H1 (cell line): ENCODE data around the gene CFAP97. TPM values are rescaled to one million over a fixed set of nuclear protein-coding genes. Genes with fewer than 3 reads are reported as not detected.
A peak's percentile ranks its signal among the peaks of the same experiment; 100 is the strongest.

ENCODE experiments used
- CTCF ChIA-PET: fragments of 300-600 bp; sonication (Branson Sonifier 250); formaldehyde crosslinking; loops from one replicate; lab custom pipeline; 2021; ENCODE audit not compliant: partially characterized antibody; lab: Charles Lee
- POLR2A ChIA-PET: fragments of 300-600 bp; sonication (Branson Sonifier 250); formaldehyde crosslinking; loops from one replicate; lab custom pipeline; 2021; ENCODE audit warnings: inconsistent platforms; ENCODE audit not compliant: partially characterized antibody; lab: Charles Lee
- DNase-seq, 2 experiments: peaks; one replicate each; pipeline versions ENCODE4 v3.0.0 to v3.0.0-alpha.2; 2010 to 2022; ENCODE audit warnings: low spot score in 2 of 2, low read depth in 1 of 2, mixed read lengths in 1 of 2
- FAIRE-seq: peaks from 2 replicates; lab custom pipeline; 2011; peaks lifted over from hg19 to GRCh38; lab: Jason Lieb, UNC
- H2AFZ ChIP-seq: 2 replicates; pipeline ENCODE4 v1.8.1; 2012; ENCODE audit warnings: low read length, inconsistent platforms
- H2AK5ac ChIP-seq: 2 replicates; pipeline ENCODE4 v1.6.1; 2013; ENCODE audit warnings: low read depth, low read length
- H2BK120ac ChIP-seq: replicated peaks from 2 replicates; pipeline ENCODE3; 2013; ENCODE audit warnings: low read depth, low read length, inconsistent platforms
- H2BK12ac ChIP-seq: 2 replicates; pipeline ENCODE4 v1.6.1; 2013; ENCODE audit warnings: low read depth, low read length
- H2BK15ac ChIP-seq: 2 replicates; pipeline ENCODE4 v1.6.1; 2013; ENCODE audit warnings: low read length
- H2BK20ac ChIP-seq: 2 replicates; pipeline ENCODE4 v1.6.1; 2013; ENCODE audit warnings: low read length
- H2BK5ac ChIP-seq: 2 replicates; pipeline ENCODE4 v1.6.1; 2013; ENCODE audit warnings: low read depth, low read length
- H3K14ac ChIP-seq: 2 replicates; pipeline ENCODE4 v1.6.1; 2013; ENCODE audit warnings: inconsistent platforms; ENCODE audit not compliant: insufficient read length
- H3K18ac ChIP-seq: 2 replicates; pipeline ENCODE4 v1.6.1; 2013; ENCODE audit warnings: low read length; ENCODE audit errors: extremely low read depth
- H3K23ac ChIP-seq: 2 replicates; pipeline ENCODE4 v1.6.1; 2013; ENCODE audit warnings: inconsistent platforms; ENCODE audit not compliant: insufficient read length
- H3K23me2 ChIP-seq: 2 replicates; pipeline ENCODE4 v1.6.1; 2013; ENCODE audit warnings: low read depth, low read length
- H3K27ac ChIP-seq: 2 replicates; pipeline ENCODE4 v1.6.1; 2011; ENCODE audit warnings: low read depth, low read length, inconsistent platforms
- H3K27me3 ChIP-seq, 4 experiments: replicated peaks in 1 of 4; 1 replicate in 1 of 4; 2 replicates in 3 of 4; pipeline versions ENCODE4 v1.6.1 to v1.8.1; 2011 to 2013; ENCODE audit warnings: low read length in 3 of 4, mild to moderate bottlenecking in 3 of 4, inconsistent platforms in 2 of 4, mixed read lengths in 2 of 4, moderate library complexity in 1 of 4; ENCODE audit not compliant: control insufficient read depth in 3 of 4, insufficient read depth in 3 of 4; ENCODE audit errors: extremely low read depth in 1 of 4
- H3K36me3 ChIP-seq, 4 experiments: 2 replicates each; pipeline versions ENCODE4 v1.6.1 to v1.8.1; 2011 to 2013; ENCODE audit warnings: mild to moderate bottlenecking in 4 of 4, low read length in 3 of 4, moderate library complexity in 2 of 4, control low read depth in 1 of 4, inconsistent platforms in 1 of 4; ENCODE audit not compliant: insufficient read depth in 4 of 4, control insufficient read depth in 2 of 4
- H3K4ac ChIP-seq: replicated peaks from 2 replicates; pipeline ENCODE3; 2013; ENCODE audit warnings: low read length, low read depth, mixed read lengths, inconsistent platforms; ENCODE audit not compliant: insufficient read length
- H3K4me1 ChIP-seq, 4 experiments: replicated peaks in 1 of 4; 1 replicate in 1 of 4; 2 replicates in 3 of 4; pipeline versions ENCODE4 v1.6.1 to v1.8.1; 2011 to 2013; ENCODE audit warnings: low read length in 3 of 4, inconsistent platforms in 2 of 4, mixed read lengths in 1 of 4; ENCODE audit not compliant: insufficient read depth in 4 of 4, control insufficient read depth in 3 of 4
- H3K4me2 ChIP-seq, 2 experiments: 2 replicates each; pipeline versions ENCODE4 v1.6.1 to v1.8.1; 2011 to 2013; ENCODE audit warnings: low read depth in 2 of 2, low read length in 2 of 2, control low read depth in 1 of 2, inconsistent platforms in 1 of 2, mild to moderate bottlenecking in 1 of 2; ENCODE audit not compliant: insufficient read depth in 1 of 2
- H3K4me3 ChIP-seq, 4 experiments: fragments of 200-600, 300-600 bp in 1 of 4; sonication (generic), shearing (Covaris generic), sonication (Bioruptor Twin) in 1 of 4; 2 replicates each; pipeline versions ENCODE4 v1.5.1 to v1.8.1; 2011 to 2016; ENCODE audit warnings: low read length in 4 of 4, low read depth in 3 of 4, control low read depth in 2 of 4, inconsistent platforms in 2 of 4, mild to moderate bottlenecking in 2 of 4, mixed read lengths in 1 of 4, moderate library complexity in 1 of 4; ENCODE audit not compliant: insufficient read depth in 2 of 4; ENCODE audit errors: extremely low read depth in 1 of 4
- H3K56ac ChIP-seq: replicated peaks from 2 replicates; pipeline ENCODE3; 2013; ENCODE audit warnings: low read depth, mild to moderate bottlenecking, mixed read lengths, low read length, inconsistent platforms; ENCODE audit not compliant: insufficient read length
- H3K79me1 ChIP-seq: 2 replicates; pipeline ENCODE4 v1.6.1; 2013; ENCODE audit warnings: low read depth, low read length, control low read depth
- H3K79me2 ChIP-seq, 2 experiments: 2 replicates each; pipeline versions ENCODE4 v1.6.1 to v1.8.1; 2012 to 2013; ENCODE audit warnings: low read length in 2 of 2, mild to moderate bottlenecking in 2 of 2, inconsistent platforms in 1 of 2; ENCODE audit not compliant: insufficient read depth in 2 of 2, control insufficient read depth in 1 of 2
- H3K9ac ChIP-seq, 4 experiments: replicated peaks in 1 of 4; 1 replicate in 1 of 4; 2 replicates in 3 of 4; pipeline versions ENCODE4 v1.6.1 to v1.8.1; 2011 to 2013; ENCODE audit warnings: low read depth in 3 of 4, low read length in 3 of 4, control low read depth in 2 of 4, mild to moderate bottlenecking in 2 of 4, moderate library complexity in 2 of 4, inconsistent platforms in 1 of 4; ENCODE audit errors: extremely low read depth in 1 of 4
- H3K9me3 ChIP-seq, 2 experiments: 2 replicates each; pipeline versions ENCODE4 v1.6.1 to v1.8.1; 2012 to 2013; ENCODE audit warnings: mild to moderate bottlenecking in 2 of 2, moderate library complexity in 2 of 2, control low read depth in 1 of 2, inconsistent platforms in 1 of 2, low read depth in 1 of 2, low read length in 1 of 2, mixed read lengths in 1 of 2; ENCODE audit not compliant: insufficient read depth in 2 of 2
- H4K20me1 ChIP-seq, 2 experiments: replicated peaks in 1 of 2; 2 replicates each; pipeline versions ENCODE3 to v1.8.1; 2011 to 2013; ENCODE audit warnings: inconsistent platforms in 2 of 2, low read length in 2 of 2, mild to moderate bottlenecking in 1 of 2; ENCODE audit not compliant: insufficient read depth in 2 of 2, control insufficient read depth in 1 of 2
- H4K5ac ChIP-seq: 2 replicates; pipeline ENCODE4 v1.6.1; 2013; ENCODE audit warnings: low read length, low read depth, mixed read lengths, inconsistent platforms; ENCODE audit not compliant: insufficient read length
- H4K8ac ChIP-seq: 2 replicates; pipeline ENCODE4 v1.8.0; 2013; ENCODE audit warnings: mild to moderate bottlenecking, moderate library complexity, low read length, inconsistent platforms; ENCODE audit not compliant: insufficient read depth; ENCODE audit errors: extremely low read depth
- H4K91ac ChIP-seq: replicated peaks from 2 replicates; pipeline ENCODE3; 2013; ENCODE audit warnings: low read length, mixed read lengths, inconsistent platforms; ENCODE audit not compliant: insufficient read length
- BRCA1 ChIP-seq: IDR thresholded peaks from 2 replicates; pipeline ENCODE4 v1.6.1; 2012; ENCODE audit warnings: low read depth, low read length, improper control_type of control experiment
- CBX8 ChIP-seq: fragments of 300-800, 300-1000 bp; sonication (generic); IDR thresholded peaks from 2 replicates; pipeline ENCODE4 v1.7.1; 2016; ENCODE audit warnings: low read depth, low read length, borderline replicate concordance
- CTBP2 ChIP-seq: IDR thresholded peaks from 2 replicates; pipeline ENCODE4 v1.7.0; 2011; ENCODE audit warnings: borderline replicate concordance, mild to moderate bottlenecking, moderate library complexity, mixed read lengths, low read length; ENCODE audit not compliant: insufficient read depth, insufficient read length
- GTF2F1 ChIP-seq: IDR thresholded peaks from 2 replicates; pipeline ENCODE4 v1.6.1; 2012; ENCODE audit warnings: low read depth, low read length, improper control_type of control experiment, borderline replicate concordance
- HDAC2 ChIP-seq, 2 experiments: fragments of 300-600 bp in 1 of 2; sonication (generic) in 1 of 2; IDR thresholded peaks; 2 replicates each; pipeline ENCODE4 v1.6.1; 2011 to 2012; ENCODE audit warnings: low read depth in 2 of 2, low read length in 2 of 2, mild to moderate bottlenecking in 2 of 2, moderate library complexity in 2 of 2, borderline replicate concordance in 1 of 2, inconsistent platforms in 1 of 2
- MAFK ChIP-seq: IDR thresholded peaks from 2 replicates; pipeline ENCODE4 v1.6.1; 2012; ENCODE audit warnings: low read depth, mild to moderate bottlenecking, improper control_type of control experiment, low read length
- NANOG ChIP-seq: IDR thresholded peaks from 2 replicates; pipeline ENCODE4 v1.6.1; 2011; ENCODE audit warnings: low read length, low read depth, mild to moderate bottlenecking, inconsistent platforms; ENCODE audit not compliant: insufficient read depth, poor library complexity, severe bottlenecking
- POLR2A ChIP-seq, 2 experiments: IDR thresholded peaks; 1 replicate in 1 of 2; 2 replicates in 1 of 2; pipeline ENCODE4 v1.6.1; 2011; ENCODE audit warnings: low read depth in 2 of 2, low read length in 2 of 2, mild to moderate bottlenecking in 2 of 2; ENCODE audit errors: control extremely low read depth in 1 of 2
- RFX5 ChIP-seq: IDR thresholded peaks from 2 replicates; pipeline ENCODE4 v1.6.1; 2011; ENCODE audit warnings: low read depth, low read length, improper control_type of control experiment, borderline replicate concordance
- SIX5 ChIP-seq: IDR thresholded peaks from 2 replicates; pipeline ENCODE4 v1.6.1; 2011; ENCODE audit warnings: mild to moderate bottlenecking, low read depth, low read length
- WGBS, 2 experiments: shearing (Covaris generic) in 1 of 2; methylation state at CpG; one replicate each; pipeline versions ENCODE4 v1.1.6 to v1.1.7; 2013 to 2015; ENCODE audit warnings: low lambda C conversion rate in 2 of 2, mixed read lengths in 2 of 2, inconsistent platforms in 1 of 2, low coverage in 1 of 2, missing lambda C conversion rate in 1 of 2; ENCODE audit not compliant: insufficient replicate concordance in 2 of 2, insufficient coverage in 1 of 2, insufficient read length in 1 of 2; ENCODE audit errors: extremely low coverage in 1 of 2, missing lambda C conversion rate in 1 of 2; 5-methylcytosine and 5-hydroxymethylcytosine counted together
- polyA plus RNA-seq, 7 experiments: library from polyadenylated mRNA; depleted of rRNA in 3 of 7; stranded (reverse) in 5 of 7; unstranded in 2 of 7; fragments of >200 nt in 5 of 7; fragments of 200-250 nt in 2 of 7; gene quantifications; 1 replicate in 5 of 7; 2 replicates in 1 of 7; 4 replicates in 1 of 7; pipeline versions ENCODE4 v1.2.1 to v1.2.3, GENCODE V29; 2011 to 2013; ENCODE audit warnings: missing spikeins in 2 of 7, mixed read lengths in 2 of 7
- total RNA-seq: library from RNA; stranded (reverse); fragmentation: NEBNext Ultra II Directional; extraction: Animal tissue kit (Norgen Biotek cat#: 25700); gene quantifications from 2 replicates; pipeline ENCODE4 v1.2.1, GENCODE V29; 2021
- TF ChIP-seq, protein P1 (sequence below), 3 experiments: IDR thresholded peaks; 1 replicate in 2 of 3; 2 replicates in 1 of 3; pipeline versions ENCODE4 v1.5.1 to v1.6.1; 2011; ENCODE audit warnings: low read length in 3 of 3, mild to moderate bottlenecking in 3 of 3, inconsistent platforms in 2 of 3, low read depth in 1 of 3, moderate library complexity in 1 of 3; ENCODE audit not compliant: insufficient read depth in 1 of 3; ENCODE audit errors: control extremely low read depth in 1 of 3

CFAP97 gene
- total and polyA plus RNA-seq, 2 of the 8 experiments (the other 6 are each of a cell fraction or from before 2014, with no cell fraction given) = 9.2 to 40.4 TPM

DNA sequence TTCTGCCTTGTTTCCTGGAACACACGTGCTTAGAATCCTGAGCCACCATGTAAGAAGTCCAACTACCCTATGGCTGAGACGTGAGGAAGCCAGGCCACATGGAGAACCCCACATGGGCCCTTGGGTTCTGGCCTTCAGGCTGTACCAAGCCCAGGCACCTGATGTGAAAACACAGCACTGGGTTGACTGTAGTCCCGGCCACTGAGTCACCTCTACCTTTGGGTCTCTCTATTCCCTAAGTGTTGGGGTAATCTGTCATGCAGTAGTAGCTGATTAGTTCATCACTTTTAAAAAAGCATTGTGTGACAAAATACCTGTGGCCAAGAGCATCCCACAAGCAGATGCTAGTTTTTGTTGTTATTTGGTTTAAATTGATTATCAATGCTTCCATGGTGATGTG is 24.3 kb downstream of the CFAP97 start:
- POLR2A ChIA-PET = no interaction called here
- DNase-seq (no peak), FAIRE-seq (no peak)
- TF ChIP-seq RFX5 (no peak), CTBP2 (no peak), BRCA1 (no peak), HDAC2 (IDR thresholded peaks at IDR 0.05; ENCODE audit: borderline replicate concordance in 1 of 2, low read depth in 2 of 2, low read length in 2 of 2) (no peak), POLR2A (IDR thresholded peaks at IDR 0.05; ENCODE audit: control extremely low read depth in 1 of 2, low read depth in 2 of 2, low read length in 2 of 2) (no peak), GTF2F1 (no peak), MAFK (no peak), NANOG (no peak), SIX5 (no peak), CBX8 (no peak)
- TF ChIP-seq, protein P1, sequence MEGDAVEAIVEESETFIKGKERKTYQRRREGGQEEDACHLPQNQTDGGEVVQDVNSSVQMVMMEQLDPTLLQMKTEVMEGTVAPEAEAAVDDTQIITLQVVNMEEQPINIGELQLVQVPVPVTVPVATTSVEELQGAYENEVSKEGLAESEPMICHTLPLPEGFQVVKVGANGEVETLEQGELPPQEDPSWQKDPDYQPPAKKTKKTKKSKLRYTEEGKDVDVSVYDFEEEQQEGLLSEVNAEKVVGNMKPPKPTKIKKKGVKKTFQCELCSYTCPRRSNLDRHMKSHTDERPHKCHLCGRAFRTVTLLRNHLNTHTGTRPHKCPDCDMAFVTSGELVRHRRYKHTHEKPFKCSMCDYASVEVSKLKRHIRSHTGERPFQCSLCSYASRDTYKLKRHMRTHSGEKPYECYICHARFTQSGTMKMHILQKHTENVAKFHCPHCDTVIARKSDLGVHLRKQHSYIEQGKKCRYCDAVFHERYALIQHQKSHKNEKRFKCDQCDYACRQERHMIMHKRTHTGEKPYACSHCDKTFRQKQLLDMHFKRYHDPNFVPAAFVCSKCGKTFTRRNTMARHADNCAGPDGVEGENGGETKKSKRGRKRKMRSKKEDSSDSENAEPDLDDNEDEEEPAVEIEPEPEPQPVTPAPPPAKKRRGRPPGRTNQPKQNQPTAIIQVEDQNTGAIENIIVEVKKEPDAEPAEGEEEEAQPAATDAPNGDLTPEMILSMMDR (IDR thresholded peaks at IDR 0.05; ENCODE audit: control extremely low read depth in 1 of 3, insufficient read depth in 1 of 3, low read depth in 1 of 3, low read length in 3 of 3) = no peak

More for the DNA sequence above, 24.3 kb downstream of the CFAP97 start:
- H3K4me2 ChIP-seq = no peak overlapping the region
- no peaks in the 10 kb centered on the region for H3K27me3 ChIP-seq
- H3K23me2 ChIP-seq = no peaks in the 10 kb centered on the region
- H2BK5ac ChIP-seq = no peak overlapping the region
- H3K4ac ChIP-seq = no peak overlapping the region
- no peak overlapping the region for H2BK120ac ChIP-seq
- no peak overlapping the region for H4K8ac ChIP-seq
- H3K79me2 ChIP-seq = peaks cover 0 to 2% of the 10 kb centered on the region in 2 experiments; a peak in 1 of 4 replicates
- no peak overlapping the region for H3K27ac ChIP-seq
- H3K4me3 ChIP-seq = no peak overlapping the region
- no peak overlapping the region for H2BK20ac ChIP-seq
- CTCF ChIA-PET = no interaction called here
- no peak overlapping the region for H3K18ac ChIP-seq
- no peak overlapping the region for H2BK15ac ChIP-seq
- no peaks in the 10 kb centered on the region for H3K79me1 ChIP-seq
- no peak overlapping the region for H4K5ac ChIP-seq
- no peak overlapping the region for H3K56ac ChIP-seq
- 0 out of 2 replicates have a peak overlapping the region, but pooled peaks have one; percentile 60 for H2AK5ac ChIP-seq
- no peak overlapping the region for H3K9ac ChIP-seq
- H3K14ac ChIP-seq = no peak overlapping the region
- no peaks in the 10 kb centered on the region for H3K9me3 ChIP-seq
- peaks cover 0 to 10% (median 0%) of the 10 kb centered on the region in 4 experiments; a peak in 2 of 8 replicates for H3K36me3 ChIP-seq
- H3K23ac ChIP-seq = no peak overlapping the region
- 88% methylated on average over 3 of the region's 3 CpGs; no CpG with 5 or more reads in 1 of the 2 experiments for WGBS, 2 experiments
- peaks cover 4 to 10% (median 6%) of the 10 kb centered on the region in 4 experiments; a peak in 5 of 7 replicates for H3K4me1 ChIP-seq
- H4K91ac ChIP-seq = no peak overlapping the region
- peaks cover 0 to 3% of the 10 kb centered on the region in 2 experiments for H4K20me1 ChIP-seq
- no peak overlapping the region for H2BK12ac ChIP-seq
- H2AFZ ChIP-seq = no peak overlapping the region
